GM19467 (cell line): ENCODE data around the gene ANKRD17.
A peak's percentile ranks its signal among the peaks of the same experiment; 100 is the strongest.
"Not testable (repeated sequence)": the region's sequence is repeated elsewhere in the genome, so short reads cannot be mapped to it uniquely, and the experiment has no call there.

Experiments used
- ATAC-seq: cut with Tn5 transposase; IDR thresholded peaks from one replicate; pipeline ENCODE4 v1.9.1; 2021; ENCODE audit warnings: mild to moderate bottlenecking, moderate library complexity; ENCODE audit not compliant: unreplicated experiment

Gene ANKRD17

GRCh38 chr4:73208376-73208775 lies 50.2 kb downstream of the ANKRD17 start:
- no peak for ATAC-seq

- no peak for ATAC-seq
Observed at GRCh38 chr4:73206236-73206635, 52.4 kb downstream of the ANKRD17 start.

- ATAC-seq: no peak
Observed at GRCh38 chr4:73205482-73205881, 53.1 kb downstream of the ANKRD17 start.

GRCh38 chr4:73203976-73204375 lies 54.6 kb downstream of the ANKRD17 start:
- ATAC-seq: not testable (repeated sequence)

- ATAC-seq: no peak
Observed at GRCh38 chr4:73197220-73197619, 61.4 kb downstream of the ANKRD17 start.

GRCh38 chr4:73194064-73194463 lies 64.5 kb downstream of the ANKRD17 start:
- ATAC-seq: no peak

GRCh38 chr4:73193659-73194058 lies 64.9 kb downstream of the ANKRD17 start:
- no peak for ATAC-seq

GRCh38 chr4:73193155-73193554 lies 65.4 kb downstream of the ANKRD17 start:
- peak; percentile 66 for ATAC-seq

GRCh38 chr4:73189274-73189810 lies 69.3 kb downstream of the ANKRD17 start:
- ATAC-seq: no peak

- no peak for ATAC-seq
Observed at GRCh38 chr4:73187325-73187724, 71.3 kb downstream of the ANKRD17 start.

- no peak for ATAC-seq
Observed at GRCh38 chr4:73185903-73186302, 72.7 kb downstream of the ANKRD17 start.

GRCh38 chr4:73181231-73181630 lies 77.4 kb downstream of the ANKRD17 start:
- no peak for ATAC-seq

GRCh38 chr4:73178389-73178788 lies 80.2 kb downstream of the ANKRD17 start:
- ATAC-seq: no peak

- no peak for ATAC-seq
Observed at GRCh38 chr4:73172161-73172560, 86.4 kb downstream of the ANKRD17 start.

- no peak for ATAC-seq
Observed at GRCh38 chr4:73170518-73171198, 87.9 kb downstream of the ANKRD17 start.

- no peak for ATAC-seq
Observed at GRCh38 chr4:73166212-73166611, 92.4 kb downstream of the ANKRD17 start.

GRCh38 chr4:73161527-73162185 lies 96.9 kb downstream of the ANKRD17 start:
- ATAC-seq: no peak

GRCh38 chr4:73156394-73156793 lies 102.2 kb downstream of the ANKRD17 start:
- ATAC-seq: no peak

- no peak for ATAC-seq
Observed at GRCh38 chr4:73152893-73153292, 105.7 kb downstream of the ANKRD17 start.

GRCh38 chr4:73142995-73143547 lies 115.5 kb downstream of the ANKRD17 start:
- ATAC-seq: no peak

- no peak for ATAC-seq
Observed at GRCh38 chr4:73139991-73140390, 118.6 kb downstream of the ANKRD17 start.

GRCh38 chr4:73139245-73139644 lies 119.4 kb downstream of the ANKRD17 start:
- no peak for ATAC-seq
